HG03103 (cell line): ENCODE data around the gene GRM2.
A peak's percentile ranks its signal among the peaks of the same experiment; 100 is the strongest.

Experiments used
- ATAC-seq: cut with Tn5 transposase; IDR thresholded peaks from one replicate; pipeline ENCODE4 v1.9.1; 2021; ENCODE audit warnings: low read depth; ENCODE audit not compliant: unreplicated experiment

The GRM2 gene

DNA sequence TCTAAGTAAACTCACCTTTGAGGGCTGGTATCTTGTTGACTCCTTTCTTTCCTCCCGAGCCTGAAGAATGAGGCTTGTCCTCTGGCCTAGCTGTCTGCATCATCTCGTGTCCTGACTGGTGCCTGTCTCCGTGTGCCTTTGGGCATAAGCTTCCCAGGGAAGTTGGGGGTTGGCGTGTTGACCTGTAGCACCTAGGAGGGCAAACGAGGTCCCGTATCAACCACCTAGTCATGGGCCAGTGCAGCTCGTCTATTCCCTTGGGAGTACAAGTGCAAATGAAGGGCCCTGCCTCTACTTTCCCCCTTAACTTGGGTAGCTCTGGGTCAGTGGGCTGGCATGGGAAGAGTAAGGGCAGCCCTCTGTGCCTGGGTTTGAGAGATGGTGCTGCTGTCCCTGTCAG, 27.1 kb upstream of the GRM2 start:
- no peak for ATAC-seq

DNA sequence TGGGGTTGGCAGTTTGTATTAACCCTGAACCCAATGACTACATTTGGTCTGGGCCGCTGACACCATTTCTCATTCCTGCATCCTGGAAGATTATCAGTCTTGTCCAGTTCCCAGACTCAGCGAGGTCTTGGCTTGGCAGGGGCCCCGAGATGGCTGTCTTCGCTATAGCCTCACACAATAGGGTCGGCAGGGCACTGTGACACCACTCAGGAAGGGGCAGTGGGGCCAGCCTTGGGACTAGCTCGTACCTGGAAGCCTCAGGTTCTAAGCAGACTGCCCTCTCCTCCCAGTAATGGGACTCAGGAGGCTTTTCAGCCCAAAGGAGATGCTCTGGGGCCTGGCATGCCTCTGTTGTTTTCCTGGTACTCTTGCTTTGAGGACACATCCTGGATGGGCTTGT, 26.7 kb upstream of the GRM2 start:
- no peak for ATAC-seq

DNA sequence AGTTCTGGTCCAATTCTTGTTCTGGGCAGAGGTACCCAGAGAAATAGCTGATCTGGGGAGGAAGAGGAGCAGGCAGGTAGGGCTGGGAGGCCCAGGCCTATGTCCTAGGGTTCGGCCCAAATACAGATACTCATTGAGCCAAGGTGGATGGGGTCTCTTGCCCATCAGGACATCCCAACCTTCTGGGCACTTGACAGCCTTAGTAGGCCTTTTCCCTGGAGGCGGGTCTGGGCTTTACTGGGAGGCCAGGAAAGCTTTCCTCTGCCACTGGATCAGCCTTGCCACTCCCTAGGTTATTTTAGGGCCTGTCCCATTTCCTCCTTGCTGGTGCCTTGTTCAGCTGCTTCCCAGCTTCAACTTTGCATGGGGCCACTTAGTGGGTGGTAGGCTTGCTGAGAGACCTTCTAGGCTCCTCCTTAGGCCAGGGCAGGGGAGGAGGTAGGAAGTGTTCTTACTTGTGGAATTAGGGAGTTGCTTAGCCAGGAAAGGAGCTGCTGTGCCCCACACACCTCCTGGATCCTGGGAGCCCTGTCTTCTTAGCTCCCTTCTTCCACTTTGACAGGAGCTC, 26.1 kb upstream of the GRM2 start:
- ATAC-seq = no peak

GRCh38 chr3:51681453-51681852, 25.4 kb upstream of the GRM2 start:
- ATAC-seq = no peak

- peak; percentile 86 for ATAC-seq
These were observed 24.8 kb upstream of the GRM2 start for GRCh38 chr3:51682079-51682478.

DNA sequence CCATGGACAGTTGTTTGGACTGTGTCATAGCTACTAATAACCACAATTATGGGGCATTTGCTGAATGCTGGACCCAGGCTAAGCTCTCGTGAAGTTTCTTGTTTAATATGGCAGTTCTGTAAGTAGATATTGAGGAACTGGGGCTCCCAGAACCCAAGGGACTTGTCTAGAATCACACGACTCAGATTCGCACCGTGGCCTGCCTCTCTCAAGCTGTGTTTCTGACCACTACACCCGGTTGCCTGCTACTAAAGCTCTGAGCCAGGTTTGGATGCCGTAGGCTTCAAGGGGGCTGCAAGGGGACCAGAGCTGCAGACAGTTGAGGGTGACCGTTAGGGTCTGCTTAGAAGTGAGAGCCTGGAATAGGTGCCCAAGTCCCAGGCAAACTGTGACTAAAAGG, 24.3 kb upstream of the GRM2 start:
- no peak for ATAC-seq

DNA sequence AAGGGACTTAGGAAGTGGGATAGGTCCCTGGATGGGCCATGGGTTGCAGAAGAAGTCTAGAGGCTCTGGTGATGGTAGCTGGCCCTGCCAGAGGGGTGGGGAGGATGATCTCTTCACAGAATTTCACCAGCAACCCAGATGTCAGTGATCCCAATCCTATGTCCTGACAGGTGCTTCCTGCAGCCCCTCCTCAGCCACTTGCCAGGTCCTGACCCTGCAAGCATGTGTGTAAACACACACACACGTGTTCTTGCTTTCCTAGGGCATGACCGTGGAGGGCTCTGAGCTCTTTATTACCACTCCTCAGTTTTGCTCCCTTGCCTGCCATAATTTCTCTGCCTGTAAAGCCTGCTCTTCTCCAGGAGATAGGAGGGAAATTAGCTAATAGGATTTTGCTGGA, 23.3 kb upstream of the GRM2 start:
- ATAC-seq = no peak

DNA sequence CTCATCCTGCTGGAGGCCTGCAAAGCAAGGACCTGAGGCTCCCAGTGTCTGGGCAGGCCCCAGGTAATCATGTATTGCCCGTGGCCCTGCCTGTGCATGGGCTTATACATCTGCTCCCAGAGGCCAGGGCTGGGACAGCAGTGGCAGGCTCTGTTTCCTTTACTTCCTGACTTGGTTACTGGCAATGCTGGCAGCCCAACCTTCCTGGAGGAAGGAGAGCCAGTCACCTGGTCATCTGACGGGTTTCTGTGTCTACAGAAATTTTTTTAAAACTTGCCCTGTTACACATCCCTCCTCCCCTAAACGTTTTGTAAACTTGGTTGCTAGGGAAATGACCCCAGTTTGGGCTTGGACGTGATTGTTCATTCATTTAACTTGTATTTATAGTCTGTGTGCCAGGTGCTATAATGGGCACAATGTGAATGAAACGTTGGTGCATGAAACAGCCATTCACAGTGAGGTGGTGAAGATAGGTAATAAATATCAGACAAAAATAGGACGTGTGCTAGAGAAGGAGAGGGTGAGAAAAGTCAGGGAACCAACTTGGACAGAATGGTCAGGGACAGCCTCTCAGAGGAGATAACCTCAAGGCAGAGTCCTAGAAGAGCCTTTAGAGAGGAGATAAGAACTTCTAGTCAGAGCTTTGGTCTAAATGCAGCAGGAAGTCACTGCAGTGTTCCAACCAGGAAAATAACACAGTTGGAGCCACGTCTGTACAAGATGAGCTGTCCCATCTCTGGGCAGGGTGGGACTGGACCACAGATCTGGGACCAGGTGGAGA, 21.7 kb upstream of the GRM2 start:
- ATAC-seq = no peak

GRCh38 chr3:51686056-51686455, 20.8 kb upstream of the GRM2 start:
- no peak for ATAC-seq

DNA sequence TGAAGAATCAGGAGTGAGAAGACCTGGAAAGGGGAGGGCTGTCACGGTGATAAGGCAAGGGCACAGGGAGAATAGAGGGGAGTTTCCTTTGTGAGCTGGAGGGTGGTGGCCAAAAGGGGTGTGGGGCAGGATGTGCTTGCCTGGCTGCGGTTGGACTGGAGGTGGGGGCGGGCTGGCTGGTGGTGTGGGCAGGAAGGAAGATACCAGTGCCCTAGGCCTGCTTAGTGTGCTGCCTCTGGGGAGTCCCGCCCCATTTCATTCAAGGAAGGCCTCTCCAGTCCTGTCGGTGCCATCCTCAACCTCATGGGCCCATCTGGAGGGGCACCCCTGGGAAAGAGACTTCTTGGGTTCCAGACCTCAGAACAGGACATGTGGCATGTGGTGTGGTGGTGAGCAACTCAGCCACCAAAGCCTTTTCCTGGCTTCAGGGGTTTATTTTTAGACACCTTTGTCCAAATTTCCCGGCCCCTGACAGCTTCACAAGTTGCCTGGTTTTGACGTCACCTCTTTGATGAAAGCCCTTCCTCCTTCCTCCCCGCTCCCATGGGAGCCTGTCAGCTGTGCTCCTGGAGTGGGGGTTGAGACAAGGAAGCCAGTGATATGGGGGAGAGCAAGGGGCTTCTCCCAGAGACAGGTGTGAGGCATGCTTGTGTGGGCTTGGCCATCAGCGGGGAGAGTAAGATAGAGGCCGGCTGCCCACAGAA, 20.2 kb upstream of the GRM2 start:
- peak; percentile 33 for ATAC-seq

GRCh38 chr3:51687431-51688205, 19.2 kb upstream of the GRM2 start:
- no peak for ATAC-seq

- ATAC-seq = no peak
These were observed 18.7 kb upstream of the GRM2 start for GRCh38 chr3:51688206-51688600.

GRCh38 chr3:51691021-51691420, 15.8 kb upstream of the GRM2 start:
- no peak for ATAC-seq

DNA sequence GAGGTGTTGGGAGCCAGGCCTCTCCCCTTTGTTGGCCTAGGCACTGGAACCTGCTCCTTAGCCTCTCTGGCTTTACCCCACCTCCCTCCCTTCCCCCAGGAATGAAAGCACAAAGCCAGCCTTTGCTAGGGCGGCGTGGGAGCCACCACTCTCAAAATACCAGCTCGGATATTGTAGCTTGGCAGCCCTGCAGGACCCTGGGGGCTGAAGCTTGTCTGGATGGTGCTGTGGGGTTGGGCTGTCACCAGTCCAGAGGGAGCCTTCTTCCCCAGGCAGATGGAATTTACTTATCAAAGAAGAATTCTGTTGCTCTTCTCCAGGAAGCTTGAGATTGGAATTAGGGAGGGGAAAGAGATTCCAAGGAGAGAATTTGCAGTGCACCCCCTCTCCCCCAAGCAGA, 14.9 kb upstream of the GRM2 start:
- ATAC-seq = no peak

DNA sequence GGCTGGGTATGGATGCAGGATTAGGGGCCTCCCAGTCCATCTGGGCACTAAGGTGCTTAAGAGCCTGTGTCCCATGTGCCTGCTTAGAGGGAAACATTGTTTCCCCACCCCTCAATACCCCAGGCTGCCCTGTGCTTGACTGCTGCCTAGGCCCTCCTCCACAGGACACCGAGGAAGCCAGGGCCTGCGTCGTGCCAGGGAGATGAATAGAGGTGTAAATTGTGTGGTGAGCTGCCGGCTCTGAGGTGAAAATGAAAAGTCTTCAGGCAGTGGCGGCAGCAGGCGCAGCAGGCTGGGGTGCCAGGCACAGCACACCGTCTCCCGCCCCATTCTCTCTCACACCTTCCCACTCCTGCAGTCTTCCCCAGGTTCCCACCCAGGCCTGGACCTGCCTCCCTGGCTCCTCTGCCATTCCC, 13.9 kb upstream of the GRM2 start:
- ATAC-seq = no peak

DNA sequence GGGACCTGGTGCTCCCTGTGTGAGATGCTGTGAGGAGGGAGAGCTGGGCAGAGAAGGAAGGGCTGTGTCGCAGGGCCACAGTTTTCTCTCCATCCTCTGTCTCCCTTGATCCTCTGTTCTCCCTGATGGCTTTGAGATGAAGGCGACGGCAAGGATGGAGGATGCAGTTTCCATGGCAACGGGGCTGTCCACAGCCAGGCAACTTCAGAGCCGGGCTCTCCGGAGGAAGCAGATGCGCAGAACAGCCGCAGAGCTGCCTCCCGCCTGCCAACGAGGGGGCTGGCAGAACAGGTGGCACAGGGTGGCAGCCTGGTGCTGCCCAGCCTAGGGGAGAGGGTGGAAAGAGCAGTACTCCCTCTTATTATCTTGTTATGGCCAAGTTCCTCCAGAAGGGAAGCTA, 9.9 kb upstream of the GRM2 start:
- ATAC-seq = no peak

DNA sequence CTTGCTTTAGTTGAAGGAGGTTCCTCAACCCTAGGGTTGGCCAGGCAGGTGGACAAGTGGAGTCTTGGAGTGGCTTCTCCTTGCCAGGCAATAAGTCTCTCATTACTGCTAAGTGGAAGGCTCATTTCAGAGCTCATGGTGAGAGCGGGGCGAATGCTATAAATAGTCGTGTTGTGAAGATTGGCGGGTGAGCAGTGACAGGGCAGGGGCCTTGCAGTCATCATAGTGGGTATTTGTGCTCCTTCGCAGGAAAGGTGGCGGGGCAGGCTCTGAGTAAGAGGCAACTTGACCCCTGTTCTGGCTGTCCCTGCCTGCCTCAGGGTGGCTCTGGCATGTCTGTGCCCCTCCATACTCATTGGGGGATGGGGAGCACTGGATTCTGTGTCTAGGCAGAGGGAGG, 8.7 kb upstream of the GRM2 start:
- ATAC-seq = no peak

DNA sequence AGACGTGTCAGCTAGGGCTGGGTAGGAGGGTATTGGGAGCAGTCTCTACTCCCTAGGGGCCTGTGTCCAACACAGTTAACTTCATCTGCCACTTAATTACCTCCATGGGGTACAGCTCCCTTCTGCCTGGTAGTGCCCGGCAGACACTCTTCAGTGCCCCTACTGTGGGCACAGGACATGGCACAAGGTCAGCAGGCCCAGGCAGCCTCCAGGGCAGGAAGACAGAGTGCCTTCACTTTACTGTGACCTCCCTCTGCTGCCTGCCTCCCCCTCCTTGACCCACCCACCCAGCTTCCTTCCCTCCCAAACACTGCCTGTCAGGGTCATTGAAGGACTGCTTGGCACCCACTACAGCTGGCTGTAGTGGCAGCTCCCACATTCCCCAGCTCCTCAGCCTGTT, 6.5 kb upstream of the GRM2 start:
- no peak for ATAC-seq

- ATAC-seq = no peak
These were observed 4.7 kb upstream of the GRM2 start for GRCh38 chr3:51702156-51702555.

DNA sequence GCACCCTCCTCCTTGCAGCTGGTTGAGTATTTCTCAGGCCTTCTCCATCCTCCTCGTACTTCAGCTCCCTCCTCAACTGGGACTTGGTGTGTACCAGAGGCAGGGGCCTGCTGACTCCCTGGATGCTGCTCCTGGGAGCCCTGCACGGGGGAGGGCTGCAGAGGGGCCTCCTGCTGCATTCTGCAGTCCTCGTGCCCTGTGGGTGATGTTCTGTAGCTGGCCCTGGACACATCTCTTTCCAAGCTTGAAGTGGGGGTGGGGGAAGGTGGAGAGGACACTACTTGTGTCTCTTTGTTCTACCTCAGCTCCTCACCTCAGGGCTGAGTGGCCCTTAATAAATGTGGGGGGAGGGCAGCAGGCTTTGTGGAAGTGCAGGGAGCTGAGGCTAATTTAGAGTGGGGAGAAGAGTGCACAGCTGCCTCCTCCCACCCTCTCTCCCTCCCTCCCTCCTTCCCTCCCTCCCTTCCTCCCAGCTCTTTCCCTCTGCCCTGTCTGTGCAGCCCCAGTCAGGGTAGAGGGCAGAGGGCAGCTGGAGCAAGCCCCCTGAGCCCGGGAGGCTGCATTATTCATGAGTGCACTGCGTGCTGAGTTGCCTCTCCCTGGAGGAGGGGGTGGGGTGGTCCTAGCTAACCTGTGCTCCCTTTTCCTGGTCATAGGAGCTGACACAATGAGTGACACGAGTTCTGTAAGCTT, 3.7 kb upstream of the GRM2 start:
- ATAC-seq = no peak
